GM18505 (cell line): ENCODE measurements around the gene OPRM1.
"Not testable (repeated sequence)": the region's sequence is repeated elsewhere in the genome, so short reads cannot be mapped to it uniquely, and the experiment has no call there.

Experiments
- ATAC-seq: cut with Tn5 transposase; IDR thresholded peaks from one replicate; pipeline ENCODE4 v1.9.1; 2021; ENCODE audit not compliant: unreplicated experiment
- POLR2A ChIP-seq: IDR thresholded peaks from 4 replicates; pipeline ENCODE4 v1.6.1; 2011; ENCODE audit warnings: borderline replicate concordance; ENCODE audit not compliant: insufficient read depth, insufficient read length; ENCODE audit errors: extremely low read depth

The OPRM1 gene

GRCh38 chr6:154060076-154060475 lies 21.0 kb downstream of the OPRM1 start:
- TF ChIP-seq POLR2A = no peak
- ATAC-seq = no peak

GRCh38 chr6:154070041-154070440 lies 31.0 kb downstream of the OPRM1 start:
- TF ChIP-seq POLR2A = no peak
- ATAC-seq = no peak

GRCh38 chr6:154070657-154071056 lies 31.6 kb downstream of the OPRM1 start:
- no peak for ATAC-seq
- TF ChIP-seq POLR2A = no peak

- no peak for ATAC-seq
- no peak for TF ChIP-seq POLR2A
These were observed 32.2 kb downstream of the OPRM1 start for GRCh38 chr6:154071236-154071635.

- no peak for TF ChIP-seq POLR2A
- no peak for ATAC-seq
These were observed 32.7 kb downstream of the OPRM1 start for GRCh38 chr6:154071711-154072110.

GRCh38 chr6:154078596-154078995 lies 39.6 kb downstream of the OPRM1 start:
- ATAC-seq = not testable (repeated sequence)

GRCh38 chr6:154080461-154081189 lies 41.6 kb downstream of the OPRM1 start:
- no peak for ATAC-seq
- no peak for TF ChIP-seq POLR2A

GRCh38 chr6:154086510-154086909 lies 47.5 kb downstream of the OPRM1 start:
- no peak for TF ChIP-seq POLR2A
- ATAC-seq = no peak

GRCh38 chr6:154092326-154092962 lies 53.4 kb downstream of the OPRM1 start:
- no peak for TF ChIP-seq POLR2A
- ATAC-seq = no peak

- no peak for ATAC-seq
- TF ChIP-seq POLR2A = no peak
These were observed 54.4 kb downstream of the OPRM1 start for GRCh38 chr6:154093231-154094044.

GRCh38 chr6:154095571-154095970 lies 56.5 kb downstream of the OPRM1 start:
- no peak for ATAC-seq
- no peak for TF ChIP-seq POLR2A

GRCh38 chr6:154096316-154096715 lies 57.3 kb downstream of the OPRM1 start:
- TF ChIP-seq POLR2A = no peak
- ATAC-seq = no peak

GRCh38 chr6:154096834-154097233 lies 57.8 kb downstream of the OPRM1 start:
- no peak for TF ChIP-seq POLR2A
- ATAC-seq = no peak

- no peak for TF ChIP-seq POLR2A
- ATAC-seq = no peak
These were observed 60.2 kb downstream of the OPRM1 start for GRCh38 chr6:154099211-154099610.
